Measurements from ENCODE around the gene SP7.

- TF ChIP-seq CTCF (IDR thresholded peaks at IDR 0.05) = no peak
- no peak for TF ChIP-seq EP300 (IDR thresholded peaks at IDR 0.05)
- no peak for TF ChIP-seq JUN (IDR thresholded peaks at IDR 0.05)
- no peak for TF ChIP-seq POLR2A (IDR thresholded peaks at IDR 0.05; ENCODE audit: low read length)
- no peak for TF ChIP-seq MAX (IDR thresholded peaks at IDR 0.05)
Observed at GRCh38 chr12:53279283-53279869, 56.8 kb downstream of the SP7 start.
